ENCODE measurements around the gene KLK10.

Gene KLK10

GRCh38 chr19:51019544-51019925 is at the start of gene KLK10:
TSS of gene KLK10 (minus strand) at chr19:51019709. CDS start at chr19:51019130, 579 bp downstream.
- DNase-seq (ENCODE audit: low read depth in 2 of 2, low spot score in 1 of 2): no peak

- DNase-seq (ENCODE audit: low read depth in 2 of 2, low spot score in 1 of 2): no peak
Measured at GRCh38 chr19:51066393-51067186, 47.1 kb upstream of the KLK10 start.

- DNase-seq (ENCODE audit: low read depth in 2 of 2, low spot score in 1 of 2): no peak
Measured at GRCh38 chr19:51065221-51065960, 45.9 kb upstream of the KLK10 start.

GRCh38 chr19:51064534-51065220 is 45.2 kb upstream of the KLK10 start, which contains the start of gene KLK13:
TSS of gene KLK13 (minus strand) at chr19:51065092. CDS start at chr19:51065067, 25 bp downstream.
- DNase-seq (ENCODE audit: low read depth in 2 of 2, low spot score in 1 of 2): no peak

GRCh38 chr19:51063664-51064063 is 44.2 kb upstream of the KLK10 start:
- DNase-seq (ENCODE audit: low read depth in 2 of 2, low spot score in 1 of 2): no peak

GRCh38 chr19:51060973-51061372 is 41.5 kb upstream of the KLK10 start:
- DNase-seq (ENCODE audit: low read depth in 2 of 2, low spot score in 1 of 2): no peak

GRCh38 chr19:51060336-51060735 is 40.8 kb upstream of the KLK10 start:
- no peak for DNase-seq (ENCODE audit: low read depth in 2 of 2, low spot score in 1 of 2)

- no peak for DNase-seq (ENCODE audit: low read depth in 2 of 2, low spot score in 1 of 2)
Measured at GRCh38 chr19:51059715-51060114, 40.2 kb upstream of the KLK10 start.

- no peak for DNase-seq (ENCODE audit: low read depth in 2 of 2, low spot score in 1 of 2)
Measured at GRCh38 chr19:51055866-51056265, 36.4 kb upstream of the KLK10 start.

GRCh38 chr19:51047031-51047335 is 27.5 kb upstream of the KLK10 start:
- no peak for DNase-seq (ENCODE audit: low read depth in 2 of 2, low spot score in 1 of 2)

- no peak for DNase-seq (ENCODE audit: low read depth in 2 of 2, low spot score in 1 of 2)
Measured at GRCh38 chr19:51044327-51044726, 24.8 kb upstream of the KLK10 start.

- DNase-seq (ENCODE audit: low read depth in 2 of 2, low spot score in 1 of 2): no peak
Measured at GRCh38 chr19:51043497-51043896, 24.0 kb upstream of the KLK10 start.

GRCh38 chr19:51040151-51040550 is 20.6 kb upstream of the KLK10 start:
- no peak for DNase-seq (ENCODE audit: low read depth in 2 of 2, low spot score in 1 of 2)

- DNase-seq (ENCODE audit: low read depth in 2 of 2, low spot score in 1 of 2): no peak
Measured at GRCh38 chr19:51036519-51036918, 17.0 kb upstream of the KLK10 start.

- no peak for DNase-seq (ENCODE audit: low read depth in 2 of 2, low spot score in 1 of 2)
Measured at GRCh38 chr19:51034704-51035103, 15.2 kb upstream of the KLK10 start, which contains the start of gene KLK12. TSS of gene KLK12 (minus strand) at chr19:51035002. CDS start at chr19:51034621, 381 bp downstream.

GRCh38 chr19:51031880-51032225 is 12.3 kb upstream of the KLK10 start:
- DNase-seq (ENCODE audit: low read depth in 2 of 2, low spot score in 1 of 2): no peak

- no peak for DNase-seq (ENCODE audit: low read depth in 2 of 2, low spot score in 1 of 2)
Measured at GRCh38 chr19:51031220-51031879, 11.8 kb upstream of the KLK10 start.

GRCh38 chr19:51030631-51031030 is 11.1 kb upstream of the KLK10 start:
- no peak for DNase-seq (ENCODE audit: low read depth in 2 of 2, low spot score in 1 of 2)

GRCh38 chr19:51029718-51030117 is 10.2 kb upstream of the KLK10 start:
- no peak for DNase-seq (ENCODE audit: low read depth in 2 of 2, low spot score in 1 of 2)

- DNase-seq (ENCODE audit: low read depth in 2 of 2, low spot score in 1 of 2): no peak
Measured at GRCh38 chr19:51027873-51028272, 8.4 kb upstream of the KLK10 start.

GRCh38 chr19:51027126-51027806 is 7.8 kb upstream of the KLK10 start:
- no peak for DNase-seq (ENCODE audit: low read depth in 2 of 2, low spot score in 1 of 2)

Data from stimulated activated CD8-positive, alpha-beta memory T cell treated with anti-CD3 and anti-CD28 coated beads, Interleukin-4, amount 100 ng/mL, for 1 hour (primary cell).